GM12874 (cell line): ENCODE data around the gene KCNK17.

ENCODE experiments used
- TF ChIP-seq, protein P1 (sequence below): IDR thresholded peaks from 2 replicates; pipeline ENCODE4 v1.5.1; 2011; ENCODE audit warnings: low read depth, mild to moderate bottlenecking, control low read depth, low read length, moderate library complexity; ENCODE audit not compliant: insufficient read depth

The KCNK17 gene

GRCh38 chr6:39335780-39336545, 21.7 kb upstream of the KCNK17 start:
- TF ChIP-seq, protein P1, sequence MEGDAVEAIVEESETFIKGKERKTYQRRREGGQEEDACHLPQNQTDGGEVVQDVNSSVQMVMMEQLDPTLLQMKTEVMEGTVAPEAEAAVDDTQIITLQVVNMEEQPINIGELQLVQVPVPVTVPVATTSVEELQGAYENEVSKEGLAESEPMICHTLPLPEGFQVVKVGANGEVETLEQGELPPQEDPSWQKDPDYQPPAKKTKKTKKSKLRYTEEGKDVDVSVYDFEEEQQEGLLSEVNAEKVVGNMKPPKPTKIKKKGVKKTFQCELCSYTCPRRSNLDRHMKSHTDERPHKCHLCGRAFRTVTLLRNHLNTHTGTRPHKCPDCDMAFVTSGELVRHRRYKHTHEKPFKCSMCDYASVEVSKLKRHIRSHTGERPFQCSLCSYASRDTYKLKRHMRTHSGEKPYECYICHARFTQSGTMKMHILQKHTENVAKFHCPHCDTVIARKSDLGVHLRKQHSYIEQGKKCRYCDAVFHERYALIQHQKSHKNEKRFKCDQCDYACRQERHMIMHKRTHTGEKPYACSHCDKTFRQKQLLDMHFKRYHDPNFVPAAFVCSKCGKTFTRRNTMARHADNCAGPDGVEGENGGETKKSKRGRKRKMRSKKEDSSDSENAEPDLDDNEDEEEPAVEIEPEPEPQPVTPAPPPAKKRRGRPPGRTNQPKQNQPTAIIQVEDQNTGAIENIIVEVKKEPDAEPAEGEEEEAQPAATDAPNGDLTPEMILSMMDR = no peak

DNA sequence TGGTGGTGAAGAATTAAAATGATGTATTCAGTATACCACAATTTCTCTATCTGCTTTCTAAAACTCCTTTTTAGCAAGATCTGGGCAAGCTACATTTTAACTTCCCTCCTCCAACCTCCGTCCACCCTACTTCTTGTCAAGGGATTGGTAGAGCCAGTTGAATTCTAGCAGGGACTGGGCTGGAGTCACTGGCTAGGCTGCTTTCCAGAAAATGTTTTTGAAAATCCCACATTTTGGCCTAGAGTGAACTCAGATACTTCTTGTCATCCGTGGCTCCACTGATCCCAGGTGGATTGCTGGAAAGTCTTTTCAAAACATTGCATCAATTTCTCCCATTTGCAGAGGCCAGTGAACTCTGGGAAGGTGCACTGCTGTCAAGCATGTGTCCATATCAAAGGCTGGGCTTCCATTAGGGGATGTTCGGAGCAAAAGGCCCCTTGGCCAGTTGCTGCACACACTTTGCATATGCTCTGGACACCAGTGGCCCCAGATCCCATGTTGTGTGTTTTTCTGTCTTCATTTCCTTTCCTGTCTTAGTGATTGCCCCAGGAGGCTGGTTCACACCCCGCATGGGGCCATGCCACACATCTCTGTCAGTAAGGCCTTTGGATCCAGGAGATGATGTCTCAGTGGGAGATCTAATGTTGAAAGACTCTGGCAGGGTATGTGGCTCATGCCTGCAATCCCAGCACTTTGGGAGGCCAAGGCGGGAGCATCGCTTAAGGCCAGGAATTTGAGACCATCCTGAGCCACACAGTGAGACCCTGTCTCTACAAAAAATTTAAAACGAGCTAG, 19.6 kb upstream of the KCNK17 start:
- TF ChIP-seq, protein P1 = no peak

- TF ChIP-seq, protein P1 = no peak
These were observed 16.3 kb upstream of the KCNK17 start for GRCh38 chr6:39330476-39330875.

GRCh38 chr6:39330057-39330456, 15.8 kb upstream of the KCNK17 start:
- TF ChIP-seq, protein P1 = no peak

- TF ChIP-seq, protein P1 = no peak
These were observed 13.8 kb upstream of the KCNK17 start for GRCh38 chr6:39328066-39328465.

- TF ChIP-seq, protein P1 = no peak
These were observed 13.3 kb upstream of the KCNK17 start for GRCh38 chr6:39327507-39327906.

- TF ChIP-seq, protein P1 = no peak
These were observed 8.2 kb upstream of the KCNK17 start, which contains the start of gene KCNK16 for GRCh38 chr6:39322306-39322850. Gene KCNK16 (minus strand): TSS chr6:39322702. CDS start chr6:39322540, 162 bp downstream.
